SH-SY5Y (cell line): ENCODE measurements around the gene PBXIP1.
A peak's percentile ranks its signal among the peaks of the same experiment; 100 is the strongest.

Experiments
- GATA2 ChIP-seq: IDR thresholded peaks from 2 replicates; pipeline ENCODE4 v1.6.1; 2011; ENCODE audit warnings: mild to moderate bottlenecking, low read depth, low read length
- GATA3 ChIP-seq: IDR thresholded peaks from 2 replicates; pipeline ENCODE4 v1.6.1; 2011; ENCODE audit warnings: low read depth, mild to moderate bottlenecking, low read length, moderate library complexity

Gene PBXIP1

DNA sequence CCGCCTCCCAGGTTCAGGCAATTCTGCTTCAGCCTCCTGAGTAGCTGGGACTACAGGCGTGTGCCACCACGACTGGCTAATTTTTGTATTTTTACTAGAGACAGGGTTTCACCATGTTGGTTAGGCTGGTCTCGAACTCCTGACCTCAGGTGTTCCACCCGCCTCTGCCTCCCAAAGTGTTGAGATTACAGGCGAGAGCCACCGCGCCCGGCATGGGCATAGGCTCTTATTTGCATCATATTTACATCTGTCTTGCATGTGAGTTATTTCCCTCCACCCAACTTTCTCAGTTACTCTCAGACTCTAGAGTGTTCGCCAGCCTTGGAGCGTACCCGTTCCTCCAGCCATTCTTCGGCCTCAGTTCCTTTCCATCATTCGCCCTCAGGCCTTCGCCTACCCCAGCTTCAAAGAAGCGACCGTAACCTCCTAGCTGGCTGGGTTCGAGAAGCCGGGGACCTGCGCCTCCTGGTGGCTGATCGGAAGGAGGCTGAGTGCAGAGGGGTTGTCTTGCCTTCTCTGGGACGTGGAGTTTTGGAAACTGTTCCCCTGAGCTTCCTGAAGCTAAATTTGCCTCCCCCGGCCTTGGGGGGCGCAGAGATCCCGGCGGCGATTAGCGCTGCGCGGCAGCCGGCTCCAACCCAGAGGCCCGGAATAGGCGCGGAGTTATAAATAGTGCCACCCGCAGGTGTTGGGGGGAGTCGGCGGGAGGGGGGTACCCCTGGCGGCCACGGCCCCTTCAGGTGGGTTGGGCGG lies 43.1 kb upstream of the PBXIP1 start:
- no peak for TF ChIP-seq GATA3
- TF ChIP-seq GATA2, result peak; percentile 92

DNA sequence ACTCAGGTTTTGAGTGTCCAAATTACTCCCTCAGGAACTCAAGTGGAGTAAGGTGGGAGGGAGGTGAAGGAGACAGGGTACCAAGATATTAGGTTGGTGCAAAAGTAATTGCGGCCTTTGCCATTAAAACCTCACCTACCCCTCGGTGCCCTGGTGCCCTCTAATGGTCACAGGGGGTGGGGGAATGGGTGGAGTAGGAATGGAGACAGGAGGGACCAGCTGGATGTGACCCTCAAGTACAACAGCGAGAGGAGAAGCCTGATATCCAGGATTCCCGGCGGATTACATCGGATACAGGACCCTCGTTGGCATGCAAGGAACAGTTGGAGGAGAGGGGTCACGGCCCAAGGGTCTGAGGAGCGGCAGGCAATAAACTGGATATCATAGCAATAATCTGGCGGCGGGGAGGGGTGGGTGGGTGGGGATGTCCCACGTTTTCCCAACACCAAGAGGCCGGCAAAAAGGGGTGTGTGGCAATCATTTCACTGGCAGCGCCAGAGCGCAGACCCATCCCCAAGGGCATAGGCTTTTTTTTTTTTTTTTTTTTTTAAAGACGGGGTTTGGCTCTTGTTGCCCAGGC lies 42.4 kb upstream of the PBXIP1 start:
- no peak for TF ChIP-seq GATA3
- TF ChIP-seq GATA2, result no peak

DNA sequence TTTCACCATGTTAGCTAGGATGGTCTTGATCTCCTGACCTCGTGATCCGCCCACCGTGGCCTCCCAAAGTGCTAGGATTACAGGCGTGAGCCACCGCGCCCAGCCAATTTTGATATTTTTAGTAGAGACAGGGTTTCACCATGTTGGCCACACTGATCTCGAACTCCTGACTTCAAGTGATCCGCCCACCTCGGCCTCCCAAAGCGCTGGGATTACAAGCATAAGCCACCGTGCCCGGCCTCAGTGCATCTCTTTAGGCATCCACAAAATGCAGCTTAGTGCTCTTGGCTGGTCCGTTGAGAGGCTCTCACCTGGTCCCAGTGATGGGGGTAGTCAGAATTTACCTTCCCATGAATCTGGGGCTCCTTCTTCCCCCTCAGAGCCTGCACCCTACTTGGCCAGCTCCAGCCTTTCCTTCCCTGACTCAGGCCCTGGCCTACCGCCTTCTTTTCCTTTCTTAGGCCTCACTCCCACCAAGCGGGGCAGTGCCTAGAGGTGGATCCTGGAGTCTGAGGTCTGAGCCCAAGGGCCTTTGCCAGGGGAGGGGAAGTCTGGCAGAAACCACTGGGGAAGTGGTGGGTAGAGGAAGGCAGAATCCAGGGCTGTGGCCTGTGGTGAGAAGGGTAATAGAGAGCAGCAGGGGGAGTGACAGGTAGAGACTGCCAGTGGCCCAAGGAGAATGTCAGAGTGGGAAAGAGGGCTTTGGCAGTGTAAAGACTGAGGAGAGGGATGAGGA lies 41.2 kb upstream of the PBXIP1 start:
- TF ChIP-seq GATA3, result no peak
- TF ChIP-seq GATA2, result no peak

DNA sequence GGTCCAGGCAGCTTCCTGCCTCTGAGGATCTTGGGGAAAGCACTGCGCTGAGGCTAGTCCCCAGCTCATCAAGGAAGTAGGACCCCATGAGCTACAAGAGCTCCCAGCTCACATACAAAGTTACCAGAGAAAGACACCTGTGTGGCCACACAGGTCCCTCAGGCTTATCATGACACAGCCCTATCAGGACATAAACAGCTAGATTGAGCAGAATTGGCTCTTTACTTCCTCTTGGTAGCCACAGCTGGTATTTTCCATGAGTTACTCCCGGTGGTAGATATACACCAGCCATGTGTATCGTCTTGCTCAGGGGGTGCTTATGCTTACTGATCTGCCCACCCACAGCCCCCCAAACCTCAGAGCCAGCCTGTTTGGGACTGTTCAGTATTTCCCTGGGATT lies 38.7 kb upstream of the PBXIP1 start:
- TF ChIP-seq GATA2 (no peak), GATA3 (no peak)

DNA sequence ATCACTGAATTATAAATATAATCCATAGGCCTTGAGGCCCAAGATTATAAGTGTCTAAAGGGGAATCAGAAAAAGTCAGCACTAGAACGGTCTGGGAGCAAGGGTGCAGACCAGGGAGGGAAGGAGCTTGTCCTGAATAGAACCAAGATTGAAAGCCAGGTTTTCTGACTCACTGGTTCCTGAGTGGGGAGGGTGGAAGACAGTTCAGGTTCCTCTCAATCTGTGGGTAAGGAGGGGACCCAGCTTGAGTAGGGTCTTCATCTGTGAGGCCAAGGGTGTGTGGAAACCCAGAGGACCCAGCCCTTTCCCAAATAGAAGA lies 38.3 kb upstream of the PBXIP1 start:
- TF ChIP-seq GATA3, result no peak
- TF ChIP-seq GATA2, result no peak

DNA sequence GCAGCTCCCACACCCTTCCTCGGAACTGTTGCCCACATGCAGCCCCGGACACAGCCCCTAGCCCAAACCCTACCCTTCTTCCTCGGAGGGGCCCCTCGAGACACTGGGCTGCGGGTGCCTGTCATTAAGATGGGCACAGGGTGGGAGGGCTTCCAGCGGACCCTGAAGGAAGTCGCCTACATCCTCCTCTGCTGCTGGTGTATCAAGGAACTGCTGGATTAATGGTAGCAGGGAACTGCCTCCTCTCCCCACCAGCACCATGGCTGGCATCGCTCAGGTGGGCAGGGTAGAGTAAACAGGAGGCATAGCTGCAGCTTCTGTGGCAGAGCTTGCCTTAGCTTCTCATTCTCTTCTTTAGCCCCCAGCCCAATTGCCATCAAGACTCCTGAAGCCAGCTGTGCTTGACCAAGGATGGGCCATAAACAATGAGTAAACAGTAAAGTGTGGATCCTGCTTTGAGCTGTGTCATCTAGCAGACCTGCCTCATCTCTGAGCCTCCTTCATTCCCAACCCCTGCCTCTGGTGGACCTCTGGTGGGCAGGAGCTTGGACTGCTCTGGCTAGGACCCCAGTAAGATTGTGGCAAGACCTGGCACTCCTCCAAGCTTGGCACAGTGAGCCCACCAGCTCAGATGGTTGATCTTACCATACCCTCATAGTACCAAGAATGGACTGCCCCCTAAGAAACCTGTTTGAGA lies 37.8 kb upstream of the PBXIP1 start, which contains the start of gene LENEP:
LENEP (plus strand) TSS at position 15 of the 697 bp plus-strand sequence; CDS start at position 37, 22 bp downstream.
- TF ChIP-seq GATA2 (no peak), GATA3 (no peak)

DNA sequence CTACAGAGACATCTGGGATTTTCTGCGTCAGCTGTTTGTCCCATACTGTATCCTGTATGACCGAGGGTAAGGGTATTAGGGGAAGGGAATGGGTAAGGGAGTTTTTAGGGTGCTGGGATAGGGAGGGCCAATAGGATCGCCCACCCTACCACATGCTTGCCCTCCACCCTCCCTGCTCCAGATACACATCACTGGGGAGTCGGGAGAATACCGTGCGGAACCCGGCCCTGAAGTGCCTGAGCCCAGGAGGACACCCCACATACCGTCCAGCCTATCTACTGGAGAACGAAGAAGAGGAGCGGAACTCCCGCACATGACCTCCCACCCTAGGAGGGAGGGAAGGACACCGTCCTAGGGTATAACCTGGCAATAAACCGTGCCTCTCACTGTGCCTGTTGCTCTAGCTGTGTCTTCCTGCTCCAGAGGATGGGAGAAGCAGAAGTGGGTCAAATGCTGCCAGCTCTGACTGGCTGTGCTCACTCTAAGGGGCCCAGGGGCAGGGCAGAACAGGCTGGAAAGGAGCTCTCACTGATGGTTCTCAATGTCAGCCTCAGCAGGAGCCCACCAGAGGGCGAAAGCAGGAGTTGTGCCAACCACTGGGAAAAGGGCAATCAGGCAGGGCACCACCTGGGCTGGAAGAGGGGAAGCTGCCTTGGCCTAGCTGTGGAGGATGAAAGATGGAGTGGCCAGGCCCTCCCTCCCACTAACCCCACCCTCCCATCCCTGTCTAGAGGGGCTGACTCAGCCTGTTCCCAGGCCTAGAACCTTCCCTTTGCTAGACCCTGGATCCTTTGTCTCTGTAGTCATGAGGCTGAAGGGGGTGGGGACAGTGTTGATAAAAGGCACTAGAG lies 37.0 kb upstream of the PBXIP1 start:
- TF ChIP-seq GATA2 (no peak), GATA3 (no peak)

DNA sequence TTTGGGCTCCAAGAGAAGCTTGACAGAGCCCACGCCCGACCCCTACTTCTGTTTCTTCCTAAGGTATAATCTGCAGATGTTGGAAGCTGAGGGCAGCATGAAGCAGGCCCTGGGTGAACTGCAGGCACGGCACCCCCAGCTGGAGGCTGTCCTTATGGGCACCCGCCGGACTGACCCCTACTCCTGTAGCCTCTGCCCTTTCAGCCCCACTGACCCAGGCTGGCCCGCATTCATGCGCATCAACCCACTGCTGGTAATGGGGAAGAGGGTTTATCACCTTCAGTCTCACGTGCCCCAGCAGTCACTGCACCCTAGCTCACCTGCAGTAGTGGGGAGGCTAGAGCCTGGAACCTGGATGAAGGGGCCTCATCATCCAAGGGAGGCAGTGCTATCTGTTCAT lies 34.4 kb upstream of the PBXIP1 start:
- TF ChIP-seq GATA3, result no peak
- no peak for TF ChIP-seq GATA2

DNA sequence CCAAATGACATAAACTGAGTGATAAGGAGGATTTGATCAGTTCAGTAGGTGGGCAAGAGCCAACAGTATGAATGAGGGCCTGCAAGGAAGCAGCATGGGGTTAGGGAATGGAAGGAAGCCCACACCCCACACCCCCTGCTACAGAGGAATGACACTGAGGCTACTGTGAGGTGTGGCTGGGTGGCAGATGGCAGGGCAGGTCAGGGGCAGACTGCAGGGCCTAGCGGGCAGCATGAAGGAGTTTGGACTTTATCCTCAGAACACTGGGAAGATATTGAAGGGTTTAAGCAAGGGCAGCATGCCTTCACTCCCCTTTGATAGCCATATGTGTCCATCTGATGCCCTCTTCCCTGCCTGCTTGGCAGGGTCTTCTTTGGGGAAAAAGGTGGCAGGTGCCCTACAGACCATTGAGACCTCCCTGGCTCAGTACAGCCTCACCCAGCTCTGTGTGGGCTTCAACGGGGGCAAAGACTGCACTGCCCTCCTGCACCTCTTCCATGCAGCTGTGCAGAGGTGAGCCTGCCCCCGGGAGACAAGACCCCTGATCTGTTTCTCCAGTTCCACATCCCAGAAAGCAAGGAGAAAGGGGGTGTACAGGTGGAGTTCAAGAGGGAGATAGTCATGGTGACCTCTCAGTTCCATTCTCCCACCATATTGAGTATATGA lies 33.4 kb upstream of the PBXIP1 start:
- TF ChIP-seq GATA3 (no peak), GATA2 (no peak)

DNA sequence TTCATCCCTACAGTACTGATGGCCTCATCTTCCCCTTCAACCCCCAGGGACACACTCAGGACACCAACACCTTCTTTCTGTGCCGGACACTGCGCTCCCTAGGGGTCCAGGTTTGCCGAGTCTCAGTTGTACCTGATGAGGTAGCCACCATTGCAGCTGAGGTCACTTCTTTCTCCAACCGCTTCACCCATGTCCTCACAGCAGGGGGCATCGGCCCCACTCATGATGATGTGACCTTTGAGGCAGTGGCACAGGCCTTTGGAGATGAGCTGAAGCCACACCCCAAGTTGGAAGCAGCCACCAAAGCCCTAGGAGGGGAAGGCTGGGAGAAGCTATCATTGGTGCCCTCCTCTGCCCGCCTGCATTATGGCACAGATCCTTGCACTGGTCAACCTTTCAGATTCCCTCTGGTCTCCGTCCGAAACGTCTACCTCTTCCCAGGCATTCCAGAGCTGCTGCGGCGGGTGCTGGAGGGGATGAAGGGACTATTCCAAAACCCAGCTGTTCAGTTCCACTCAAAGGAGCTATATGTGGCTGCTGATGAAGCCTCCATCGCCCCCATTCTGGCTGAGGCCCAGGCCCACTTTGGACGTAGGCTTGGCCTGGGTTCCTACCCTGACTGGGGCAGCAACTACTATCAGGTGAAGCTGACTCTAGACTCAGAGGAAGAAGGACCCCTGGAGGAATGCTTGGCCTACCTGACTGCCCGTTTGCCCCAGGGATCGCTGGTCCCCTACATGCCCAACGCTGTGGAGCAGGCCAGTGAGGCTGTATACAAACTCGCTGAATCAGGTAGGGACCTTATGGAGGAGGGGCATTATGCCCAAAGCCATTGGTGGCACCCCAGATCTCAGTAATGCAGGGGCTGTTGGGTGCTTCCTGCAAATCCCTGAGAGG lies 32.4 kb upstream of the PBXIP1 start:
- TF ChIP-seq GATA3 (no peak), GATA2 (no peak)

DNA sequence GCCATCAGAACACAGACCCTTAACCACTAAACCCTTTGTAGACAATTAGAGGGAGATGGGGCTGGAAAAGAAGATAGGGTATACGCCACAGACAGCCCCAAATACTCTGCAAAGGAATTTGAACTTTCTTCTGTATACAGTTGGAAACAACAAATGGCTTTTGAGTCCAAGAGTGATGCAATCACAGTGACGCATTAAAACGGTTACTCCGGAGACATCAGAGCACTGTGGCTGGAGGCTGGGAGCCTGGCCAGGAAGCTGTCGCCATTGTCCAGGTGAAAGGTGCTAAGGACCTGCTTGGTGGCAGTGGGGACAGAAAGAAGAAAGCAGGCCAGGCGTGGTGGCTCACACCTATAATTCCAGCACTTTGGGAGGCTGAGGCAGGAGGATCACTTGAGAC lies 31.4 kb upstream of the PBXIP1 start:
- TF ChIP-seq GATA3 (no peak), GATA2 (no peak)
